ENCODE results near the gene DDOST. TPM values are rescaled to one million over a fixed set of nuclear protein-coding genes. Genes with fewer than 3 reads are reported as not detected.

The DDOST gene
- total RNA-seq, 2 experiments from 2014 or later, result 96.1 to 101 TPM

DNA sequence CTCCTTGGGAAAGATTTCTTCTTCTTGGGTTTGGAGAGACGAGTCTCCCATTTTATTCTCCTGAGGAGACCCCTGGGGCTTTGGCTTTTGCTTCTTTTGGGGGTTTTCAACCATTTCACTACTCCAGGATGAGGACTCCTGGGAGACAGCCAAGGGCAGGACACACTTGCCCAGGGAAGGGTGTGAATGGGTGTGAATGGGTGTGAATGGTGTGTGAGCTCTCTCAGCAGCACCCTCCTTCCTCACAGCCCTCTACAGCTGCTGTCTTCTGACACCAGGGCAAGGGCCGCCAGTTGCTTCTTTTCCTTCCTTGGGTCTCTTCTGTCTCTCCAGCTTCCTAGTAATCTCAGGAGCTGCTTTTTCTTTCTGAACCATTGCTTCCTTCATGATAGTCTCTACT, 32.5 kb upstream of the DDOST start:
- peaks cover 5% of the 10 kb centered on the region for H3K4me1 Mint-ChIP-seq (ENCODE audit: low read depth)
- no peak overlapping the region for H3K4me3 ChIP-seq (ENCODE audit: low read length)
- H3K36me3 ChIP-seq (ENCODE audit: insufficient read depth, low read length), result no peaks in the 10 kb centered on the region
- no peaks in the 10 kb centered on the region for H3K9me3 ChIP-seq (ENCODE audit: control insufficient read depth in 1 of 2, insufficient read depth in 1 of 2, low read length in 2 of 2)
- TF ChIP-seq CTCF (IDR thresholded peaks at IDR 0.05), result no peak
- H3K27me3 Mint-ChIP-seq, result no peaks in the 10 kb centered on the region
- no peaks in the 10 kb centered on the region for H3K9me3 Mint-ChIP-seq
- H3K27me3 ChIP-seq (ENCODE audit: control insufficient read depth in 1 of 2, insufficient read depth in 2 of 2, low read length in 2 of 2), result no peaks in the 10 kb centered on the region
- intact Hi-C loops (cut with DNase I, micrococcal nuclease), result loop anchor here in 1 of 2 experiments (10.0 kb wide), 2 partner anchors 201 to 281 kb away; no protein-coding TSS in a partner anchor
- CTCF ChIA-PET, result no interaction called here
- H3K4me3 Mint-ChIP-seq, result no peak overlapping the region
- no peak overlapping the region for H3K27ac ChIP-seq (ENCODE audit: low read depth in 1 of 2, low read length in 2 of 2)
- H3K36me3 Mint-ChIP-seq (ENCODE audit: low read depth), result no peaks in the 10 kb centered on the region
- ATAC-seq (ENCODE audit: poor library complexity), result no peak
- no peak overlapping the region for H3K27ac Mint-ChIP-seq
- POLR2A ChIA-PET, result no interaction called here
- peaks cover 13% of the 10 kb centered on the region for H3K4me1 ChIP-seq (ENCODE audit: insufficient read depth, low read length)
- no peak for DNase-seq

GRCh38 chr1:20691872-20692271, 30.7 kb upstream of the DDOST start:
- ChIA-PET POLR2A (no interaction called here), CTCF (no interaction called here)
- Mint-ChIP-seq H3K36me3 (ENCODE audit: low read depth) (no peaks in the 10 kb centered on the region), H3K27ac (no peak overlapping the region), H3K9me3 (no peaks in the 10 kb centered on the region), H3K4me1 (ENCODE audit: low read depth) (peaks cover 5% of the 10 kb centered on the region), H3K27me3 (no peaks in the 10 kb centered on the region), H3K4me3 (no peak overlapping the region)
- intact Hi-C loops (cut with DNase I, micrococcal nuclease), result loop anchor here in 1 of 2 experiments (10.0 kb wide), 2 partner anchors 203 to 283 kb away; no protein-coding TSS in a partner anchor
- ATAC-seq (ENCODE audit: poor library complexity), result no peak
- H3K4me3 ChIP-seq (ENCODE audit: low read length), result no peak overlapping the region
- peaks cover 9% of the 10 kb centered on the region for H3K4me1 ChIP-seq (ENCODE audit: insufficient read depth, low read length)
- no peak for DNase-seq
- no peak for TF ChIP-seq CTCF (IDR thresholded peaks at IDR 0.05)
- no peaks in the 10 kb centered on the region for H3K9me3 ChIP-seq (ENCODE audit: control insufficient read depth in 1 of 2, insufficient read depth in 1 of 2, low read length in 2 of 2)
- H3K36me3 ChIP-seq (ENCODE audit: insufficient read depth, low read length), result no peaks in the 10 kb centered on the region
- no peak overlapping the region for H3K27ac ChIP-seq (ENCODE audit: low read depth in 1 of 2, low read length in 2 of 2)
- no peaks in the 10 kb centered on the region for H3K27me3 ChIP-seq (ENCODE audit: control insufficient read depth in 1 of 2, insufficient read depth in 2 of 2, low read length in 2 of 2)

- POLR2A ChIA-PET, result no interaction called here
Observed at GRCh38 chr1:20689645-20690056, 28.5 kb upstream of the DDOST start.

More at GRCh38 chr1:20689645-20690056, 28.5 kb upstream of the DDOST start:
- Histone ChIP-seq H3K4me3 (ENCODE audit: low read length) (no peak overlapping the region), H3K27me3 (ENCODE audit: control insufficient read depth in 1 of 2, insufficient read depth in 2 of 2, low read length in 2 of 2) (no peaks in the 10 kb centered on the region), H3K4me1 (ENCODE audit: insufficient read depth, low read length) (no peaks in the 10 kb centered on the region), H3K36me3 (ENCODE audit: insufficient read depth, low read length) (no peaks in the 10 kb centered on the region), H3K9me3 (ENCODE audit: control insufficient read depth in 1 of 2, insufficient read depth in 1 of 2, low read length in 2 of 2) (no peaks in the 10 kb centered on the region), H3K27ac (ENCODE audit: low read depth in 1 of 2, low read length in 2 of 2) (no peak overlapping the region)
- no peak for ATAC-seq (ENCODE audit: poor library complexity)
- no peak overlapping the region for H3K27ac Mint-ChIP-seq
- H3K4me1 Mint-ChIP-seq (ENCODE audit: low read depth), result no peaks in the 10 kb centered on the region
- H3K27me3 Mint-ChIP-seq, result no peaks in the 10 kb centered on the region
- no peak for DNase-seq
- H3K9me3 Mint-ChIP-seq, result no peaks in the 10 kb centered on the region
- CTCF ChIA-PET, result no interaction called here
- H3K4me3 Mint-ChIP-seq, result no peak overlapping the region
- no peaks in the 10 kb centered on the region for H3K36me3 Mint-ChIP-seq (ENCODE audit: low read depth)
- no peak for TF ChIP-seq CTCF (IDR thresholded peaks at IDR 0.05)
- intact Hi-C loops (cut with DNase I, micrococcal nuclease), result loop anchor here in 1 of 2 experiments (10.0 kb wide), 2 partner anchors 205 to 285 kb away; no protein-coding TSS in a partner anchor

Data from CD4-positive, alpha-beta T cell (primary cell).